OCI-LY1 (cell line): ENCODE measurements around the gene STARD13.

Experiments used
- CTCF ChIP-seq: fragments of 200-600 bp; sonication (generic), shearing (Covaris generic); IDR thresholded peaks from 2 replicates; pipeline ENCODE4 v1.5.1; 2017; ENCODE audit warnings: mild to moderate bottlenecking, antibody characterized with exemption, low read length, moderate library complexity, mixed read lengths
- EZH2 ChIP-seq: fragments of 200-600 bp; sonication (generic), shearing (Covaris generic); IDR thresholded peaks from 2 replicates; pipeline ENCODE4 v1.8.0; 2017; ENCODE audit warnings: borderline replicate concordance, mixed run types, mild to moderate bottlenecking, antibody characterized with exemption, low read length, moderate library complexity, mixed read lengths

GRCh38 chr13:33078263-33078662 is 207.3 kb downstream of the STARD13 start:
- TF ChIP-seq CTCF (no peak), EZH2 (no peak)
